Measurements from ENCODE around the gene GLMP.

Gene GLMP

GRCh38 chr1:156284757-156285156, 10.7 kb downstream of the GLMP start:
- no peak for DNase-seq

GRCh38 chr1:156284112-156284511, 11.4 kb downstream of the GLMP start, which contains the start of gene TMEM79:
TMEM79 (plus strand) TSS chr1:156284325; CDS start chr1:156285227, 902 bp downstream.
- no peak for DNase-seq

DNA sequence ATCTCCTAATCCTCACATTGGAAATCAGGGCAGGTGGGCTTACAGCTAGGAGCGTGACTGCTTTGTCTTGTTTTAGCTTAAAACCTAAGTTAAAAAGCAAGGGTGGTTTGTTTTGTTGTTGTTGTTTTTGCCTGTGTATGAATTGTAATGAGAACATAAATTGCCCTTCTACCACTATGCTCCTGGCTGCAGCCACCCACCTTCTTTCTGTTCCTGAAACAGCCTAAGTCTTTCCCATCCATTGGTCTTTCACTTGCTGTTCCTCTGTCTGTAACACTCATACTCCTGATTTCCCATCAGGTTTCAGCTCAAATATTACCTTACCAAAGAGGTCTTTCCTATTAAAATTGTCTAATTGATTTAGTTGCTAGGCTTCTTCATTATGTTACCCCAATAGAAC, 12.0 kb downstream of the GLMP start:
- DNase-seq = no peak

DNA sequence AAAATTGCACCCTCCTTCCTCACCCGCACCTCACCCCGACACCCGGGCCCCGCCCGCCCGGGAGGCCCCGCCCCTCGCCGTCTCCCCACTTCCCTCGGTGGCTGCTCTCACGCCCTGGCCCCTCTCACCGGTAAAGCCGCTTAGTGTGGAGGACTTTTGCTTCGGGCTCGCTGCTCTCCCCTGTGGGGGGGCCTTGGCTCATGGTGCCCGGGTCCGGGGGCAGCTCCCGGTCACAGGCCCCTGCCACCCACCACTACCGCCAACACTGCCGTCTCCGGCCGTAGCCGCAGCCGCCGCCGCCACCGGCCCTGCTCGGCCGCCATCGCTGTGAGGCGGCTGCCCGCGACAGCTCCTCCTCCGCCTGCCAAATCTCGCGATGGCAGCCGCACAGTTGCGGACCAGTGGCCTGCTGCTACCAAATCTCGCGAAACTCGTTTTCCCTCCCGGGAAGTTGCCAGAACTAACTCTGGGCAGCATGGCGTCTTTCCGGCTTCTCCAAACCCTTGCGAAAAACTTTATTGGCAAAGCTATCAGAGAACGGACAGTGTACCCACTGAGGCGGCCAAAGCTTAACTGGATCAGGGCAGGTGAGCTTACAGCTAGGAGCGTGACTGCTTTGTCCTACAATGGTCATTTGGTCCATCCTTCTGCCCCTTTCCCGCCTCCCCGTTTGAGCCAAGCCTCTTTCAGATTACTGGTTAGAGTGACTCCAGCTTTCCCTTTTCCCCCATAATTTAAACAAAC, 12.8 kb downstream of the GLMP start, which contains the start of gene SMG5:
TSS of gene SMG5 (minus strand) at position 347 of the 744 bp plus-strand sequence. CDS start at position 202, 145 bp downstream.
- DNase-seq = peak; percentile 98

DNA sequence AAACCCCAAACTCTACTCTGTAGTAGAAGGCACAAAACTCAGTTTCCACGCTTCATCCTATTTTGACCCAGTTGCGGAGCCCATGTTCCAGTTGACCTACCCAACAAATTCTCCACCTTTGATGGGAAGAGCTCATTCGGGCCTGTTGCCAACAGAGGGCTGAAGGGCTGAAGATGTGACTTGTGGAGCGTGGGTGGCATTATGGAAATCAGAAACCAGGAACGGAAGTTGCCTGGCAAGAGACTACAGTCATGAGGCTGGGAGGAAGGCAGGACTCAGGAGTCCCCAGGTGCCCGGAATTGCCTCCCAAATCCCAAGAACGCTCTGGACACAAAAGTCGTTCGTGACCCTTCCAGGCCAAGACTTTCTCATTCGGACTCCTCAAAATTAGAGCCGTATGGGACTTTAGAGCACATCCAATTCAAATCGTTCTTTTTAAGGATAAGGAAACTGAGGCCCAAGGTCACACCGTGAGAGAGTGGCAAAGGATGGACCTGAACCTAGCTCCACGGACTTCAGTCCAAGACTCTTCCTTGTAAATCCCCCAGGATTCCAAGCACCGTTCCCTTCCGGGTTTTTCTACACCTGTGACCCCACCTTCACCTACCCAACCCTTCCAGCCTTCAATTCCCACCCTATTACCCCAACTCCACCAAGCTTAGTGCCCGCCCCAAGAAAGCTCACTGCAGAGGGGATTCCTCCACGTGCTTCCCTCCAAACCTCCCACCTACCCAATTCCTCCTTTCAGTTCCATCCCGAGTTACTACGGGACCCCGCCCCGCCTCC, 13.6 kb downstream of the GLMP start:
- no peak for DNase-seq

- peak; percentile 14 for DNase-seq
Observed at GRCh38 chr1:156281281-156281680, 14.2 kb downstream of the GLMP start.

DNA sequence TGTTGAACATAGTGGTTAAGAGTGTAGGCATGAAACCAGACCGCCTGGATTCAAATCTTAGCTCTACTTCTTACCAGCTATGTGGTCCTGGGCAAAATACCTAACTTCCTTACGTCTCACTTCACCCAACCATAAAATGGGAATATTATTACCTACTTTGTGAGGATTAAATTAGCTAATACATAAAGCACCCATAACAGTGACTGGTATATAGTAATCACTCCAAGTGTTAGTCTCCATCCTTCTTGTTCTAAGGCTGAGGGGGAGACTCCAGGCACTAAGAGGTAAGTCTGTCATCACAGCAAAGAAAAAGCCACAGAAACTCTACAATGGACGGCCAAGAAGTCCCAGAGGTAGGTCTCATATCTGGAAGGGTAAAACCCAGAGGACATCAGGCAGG, 15.6 kb downstream of the GLMP start:
- DNase-seq = no peak

GRCh38 chr1:156276966-156277381, 18.5 kb downstream of the GLMP start:
- no peak for DNase-seq

GRCh38 chr1:156276532-156276931, 18.9 kb downstream of the GLMP start:
- no peak for DNase-seq

- no peak for DNase-seq
Observed at GRCh38 chr1:156270314-156270713, 25.2 kb downstream of the GLMP start.

DNA sequence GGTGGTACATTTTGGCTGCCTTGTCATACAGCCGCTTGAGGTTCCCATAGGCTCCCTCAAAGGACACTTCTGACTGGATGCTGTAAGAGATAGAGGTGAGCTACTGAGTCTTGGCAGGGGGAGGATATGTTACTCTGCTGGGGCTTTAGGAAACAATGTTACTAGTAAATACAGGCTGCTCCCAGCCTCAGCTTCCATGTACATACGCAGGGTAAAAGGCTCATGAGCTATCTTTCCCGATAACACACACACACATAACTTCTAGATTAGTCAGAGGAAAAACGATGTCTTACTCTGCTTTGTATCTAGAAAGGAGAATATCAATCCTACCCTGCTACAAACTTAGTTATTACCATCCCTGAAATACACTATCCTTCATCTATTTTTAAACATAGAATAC, 27.1 kb downstream of the GLMP start:
- DNase-seq = no peak

- DNase-seq = no peak
Observed at GRCh38 chr1:156266051-156266450, 29.4 kb downstream of the GLMP start.

DNA sequence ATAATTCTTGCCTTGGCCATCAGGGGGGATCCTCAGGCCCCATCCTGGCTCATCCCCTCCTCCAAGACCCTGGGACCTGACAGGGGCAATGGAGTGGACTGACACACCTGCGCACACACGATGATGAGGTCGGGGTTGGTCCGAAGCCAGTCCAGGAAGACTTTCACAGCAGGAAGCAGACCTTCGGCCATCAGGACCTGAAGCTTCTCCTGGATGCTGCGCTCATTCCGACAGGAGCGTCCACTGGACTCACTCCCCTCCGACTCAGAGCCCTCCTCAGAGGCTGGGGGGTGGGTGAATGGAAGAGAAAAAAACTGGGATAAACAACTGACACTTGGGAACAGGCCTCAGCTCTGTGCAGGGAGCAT, 32.2 kb downstream of the GLMP start:
- no peak for DNase-seq

- DNase-seq = no peak
Observed at GRCh38 chr1:156262461-156263287, 32.8 kb downstream of the GLMP start.

- no peak for DNase-seq
Observed at GRCh38 chr1:156260896-156261295, 34.6 kb downstream of the GLMP start.

DNA sequence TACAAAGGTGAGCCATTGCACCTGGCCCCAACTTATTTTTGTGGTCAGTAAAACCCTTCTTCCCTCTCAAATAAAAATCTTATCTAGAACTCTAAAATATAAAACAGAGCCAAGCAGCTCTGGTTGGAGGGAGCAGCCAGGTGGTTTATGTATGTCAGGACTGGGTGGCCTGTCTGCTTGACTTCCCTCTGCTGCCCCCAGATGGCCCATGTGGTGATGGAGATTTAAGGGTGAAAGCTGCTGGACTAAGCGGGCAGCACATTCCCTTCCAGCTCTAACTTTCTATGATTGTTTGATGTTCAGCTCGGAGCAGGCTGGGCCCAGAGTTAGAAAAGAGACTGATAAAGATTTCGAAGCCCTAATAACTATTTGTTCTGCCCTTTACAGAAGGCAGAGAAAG, 35.7 kb downstream of the GLMP start:
- DNase-seq = no peak

GRCh38 chr1:156258859-156259258, 36.6 kb downstream of the GLMP start:
- no peak for DNase-seq

GRCh38 chr1:156257711-156258110, 37.8 kb downstream of the GLMP start:
- DNase-seq = no peak

GRCh38 chr1:156253634-156254033, 41.8 kb downstream of the GLMP start:
- no peak for DNase-seq

DNA sequence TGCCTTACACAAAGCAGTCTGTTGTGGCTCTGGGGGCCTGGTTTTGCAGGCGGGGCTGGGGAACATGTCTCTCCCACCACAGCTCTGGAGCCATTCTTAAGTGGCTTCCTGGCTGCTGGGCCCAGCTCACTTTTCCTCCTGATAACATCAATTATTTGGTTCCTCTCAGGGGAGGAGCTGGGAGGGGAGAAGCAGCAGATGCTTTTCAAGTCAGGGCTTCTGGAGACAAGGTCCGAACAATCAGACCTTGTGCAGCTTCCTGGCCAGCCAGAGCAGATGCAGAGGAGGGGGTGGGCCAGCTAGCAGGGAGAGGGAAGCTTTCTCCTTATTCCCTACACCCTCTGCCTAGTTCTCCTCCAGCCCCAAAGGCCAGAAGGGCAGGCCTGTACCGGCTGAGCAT, 44.0 kb downstream of the GLMP start:
- DNase-seq = no peak

GRCh38 chr1:156249593-156249992, 45.9 kb downstream of the GLMP start:
- no peak for DNase-seq

GRCh38 chr1:156248323-156248683, 47.2 kb downstream of the GLMP start:
- DNase-seq = no peak
